Tibial nerve (tissue), 4 donors: ENCODE measurements around the gene SLAMF1. TPM values are rescaled to one million over a fixed set of nuclear protein-coding genes. Genes with fewer than 3 reads are reported as not detected.

ENCODE experiments used
- DNase-seq, 2 donors: peaks; one replicate each; pipeline ENCODE4 v3.0.0-alpha.2; 2019; ENCODE audit warnings: low spot score in 2 of 2
- H3K27ac ChIP-seq, 4 donors: fragments of 200-600 bp; sonication (generic) in 3 of 4; one replicate each; pipeline ENCODE4 v1.5.1; 2017 to 2019; ENCODE audit warnings: mild to moderate bottlenecking in 1 of 4
- H3K27me3 ChIP-seq, 2 donors: fragments of 200-600 bp; sonication (generic) in 1 of 2; one replicate each; pipeline versions ENCODE4 v1.5.1 to v1.6.0; 2017 to 2019
- H3K36me3 ChIP-seq, 3 donors: fragments of 200-600 bp; sonication (generic); one replicate each; pipeline ENCODE4 v1.5.1; 2018 to 2019
- H3K4me1 ChIP-seq, 4 donors: fragments of 200-600 bp; sonication (generic) in 3 of 4; one replicate each; pipeline ENCODE4 v1.5.1; 2017 to 2019
- H3K4me3 ChIP-seq, 4 donors: fragments of 200-600 bp; sonication (generic) in 3 of 4; one replicate each; pipeline ENCODE4 v1.5.1; 2017 to 2019; ENCODE audit warnings: mild to moderate bottlenecking in 1 of 4, moderate library complexity in 1 of 4
- H3K9me3 ChIP-seq, 4 donors: fragments of 200-600 bp; sonication (generic) in 3 of 4; one replicate each; pipeline ENCODE4 v1.5.1; 2017 to 2019
- CTCF ChIP-seq, 5 experiments: fragments of 200-600 bp in 3 of 5; fragments of 450-650 bp in 2 of 5; sonication (generic) in 3 of 5; IDR thresholded peaks; one replicate each; pipeline ENCODE4 v1.5.1; 2016 to 2019; ENCODE audit warnings: antibody characterized with exemption in 5 of 5, mild to moderate bottlenecking in 3 of 5, moderate library complexity in 2 of 5
- EP300 ChIP-seq, 2 donors: sonication (generic); formaldehyde crosslinking; IDR thresholded peaks; one replicate each; pipeline ENCODE4 v1.6.1; 2017; ENCODE audit warnings: antibody characterized with exemption in 2 of 2, mild to moderate bottlenecking in 1 of 2
- POLR2A ChIP-seq, 2 donors: fragments of 450-650 bp; IDR thresholded peaks; one replicate each; pipeline ENCODE4 v1.6.1; 2017; ENCODE audit warnings: antibody characterized with exemption in 2 of 2, mild to moderate bottlenecking in 2 of 2, moderate library complexity in 2 of 2
- WGBS, 2 donors: methylation state at CpG; one replicate each; pipeline ENCODE4 v1.1.5; 2018; 5-methylcytosine and 5-hydroxymethylcytosine counted together
- total RNA-seq, 4 donors: library from RNA; depleted of rRNA; stranded (reverse); fragments of >200 nt; gene quantifications; one replicate each; pipeline ENCODE4 v1.1.0, GENCODE V29; 2016

The SLAMF1 gene
- total RNA-seq, 4 donors from 2014 or later = 0.39 to 1.3 TPM; not detected in 2

GRCh38 chr1:160625725-160626498, 20.9 kb downstream of the SLAMF1 start:
- no peak overlapping the region for H3K27ac ChIP-seq
- H3K4me1 ChIP-seq = peaks cover 0 to 30% (median 12%) of the 10 kb centered on the region in 4 donors
- peak in 1 of 2 donors; percentile 33 for DNase-seq
- H3K27me3 ChIP-seq = no peaks in the 10 kb centered on the region
- WGBS, 2 donors = 83 to 86% methylated on average over 10 of the region's 10 CpGs
- no peaks in the 10 kb centered on the region for H3K36me3 ChIP-seq
- no peaks in the 10 kb centered on the region for H3K9me3 ChIP-seq
- no peak overlapping the region for H3K4me3 ChIP-seq
- TF ChIP-seq POLR2A (IDR thresholded peaks at IDR 0.05) (no peak), EP300 (IDR thresholded peaks at IDR 0.05) (no peak), CTCF (IDR thresholded peaks at IDR 0.05) (no peak)

- H3K27me3 ChIP-seq = no peaks in the 10 kb centered on the region
- H3K4me1 ChIP-seq = peaks cover 0 to 30% (median 10%) of the 10 kb centered on the region in 4 donors
- H3K36me3 ChIP-seq = no peaks in the 10 kb centered on the region
- no peak for DNase-seq
- H3K27ac ChIP-seq = no peak overlapping the region
- no peak overlapping the region for H3K4me3 ChIP-seq
- TF ChIP-seq EP300 (IDR thresholded peaks at IDR 0.05) = no peak
- no peak for TF ChIP-seq CTCF (IDR thresholded peaks at IDR 0.05)
- WGBS, 2 donors = 74 to 77% methylated on average over 1 of the region's 1 CpG
- H3K9me3 ChIP-seq = no peaks in the 10 kb centered on the region
These were observed 21.5 kb downstream of the SLAMF1 start for GRCh38 chr1:160625321-160625720.

DNA sequence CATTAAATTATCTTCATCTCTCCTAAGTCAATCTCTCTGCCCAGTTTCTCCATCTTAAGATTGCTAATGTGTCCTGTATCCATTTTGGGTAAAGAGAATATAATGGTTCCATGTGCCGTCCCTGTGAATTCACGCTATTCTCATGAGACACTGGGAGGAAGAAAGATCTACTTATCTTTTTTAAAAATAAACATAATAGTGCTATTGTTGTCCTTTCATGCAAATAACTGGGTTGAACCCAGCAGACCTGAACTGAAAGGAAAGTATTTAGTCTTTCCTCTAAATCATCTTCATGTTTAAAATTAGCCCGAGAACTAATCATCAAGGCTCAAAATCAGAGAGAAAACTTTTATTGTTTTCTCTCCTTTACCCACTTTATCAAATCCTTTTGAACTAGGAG, 22.4 kb downstream of the SLAMF1 start:
- no peak overlapping the region for H3K4me3 ChIP-seq
- H3K36me3 ChIP-seq = no peaks in the 10 kb centered on the region
- peak overlapping the region in 1 of 4 donors; percentile 19 for H3K27ac ChIP-seq
- no peak for TF ChIP-seq CTCF (IDR thresholded peaks at IDR 0.05)
- TF ChIP-seq POLR2A (IDR thresholded peaks at IDR 0.05) = no peak
- H3K9me3 ChIP-seq = no peaks in the 10 kb centered on the region
- peaks cover 0 to 30% (median 8%) of the 10 kb centered on the region in 4 donors for H3K4me1 ChIP-seq
- WGBS, 2 donors = 18 to 21% methylated on average over 3 of the region's 3 CpGs
- no peak for DNase-seq
- H3K27me3 ChIP-seq = no peaks in the 10 kb centered on the region

DNA sequence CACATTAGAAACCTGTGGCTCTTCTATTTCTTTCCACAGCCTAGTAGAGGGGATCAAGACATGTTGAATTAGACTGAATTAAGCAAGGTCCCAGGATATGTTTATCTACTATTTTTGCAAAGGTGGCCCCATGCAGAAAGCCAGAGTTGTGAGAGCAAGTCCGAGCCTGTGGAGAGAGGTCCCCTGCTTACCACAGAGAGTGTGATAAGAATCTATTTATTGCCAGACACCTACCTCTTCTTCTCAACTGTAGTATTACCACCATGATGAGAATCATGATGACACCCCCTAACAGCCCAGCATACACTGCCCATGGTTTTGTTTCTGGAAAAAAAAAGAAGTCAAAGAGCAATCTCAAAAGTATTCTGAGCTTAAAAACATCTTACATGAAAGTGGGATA, 23.0 kb downstream of the SLAMF1 start:
- Histone ChIP-seq H3K4me1 (peaks cover 0 to 30% (median 7%) of the 10 kb centered on the region in 4 donors), H3K36me3 (no peaks in the 10 kb centered on the region), H3K27me3 (no peaks in the 10 kb centered on the region), H3K27ac (peak overlapping the region in 2 of 4 donors; percentile 8 to 14), H3K9me3 (no peaks in the 10 kb centered on the region), H3K4me3 (no peak overlapping the region)
- DNase-seq = no peak
- WGBS, 2 donors = 67 to 75% methylated on average over 1 of the region's 1 CpG
- TF ChIP-seq CTCF (IDR thresholded peaks at IDR 0.05) (no peak), POLR2A (IDR thresholded peaks at IDR 0.05) (no peak), EP300 (IDR thresholded peaks at IDR 0.05) (no peak)

DNA sequence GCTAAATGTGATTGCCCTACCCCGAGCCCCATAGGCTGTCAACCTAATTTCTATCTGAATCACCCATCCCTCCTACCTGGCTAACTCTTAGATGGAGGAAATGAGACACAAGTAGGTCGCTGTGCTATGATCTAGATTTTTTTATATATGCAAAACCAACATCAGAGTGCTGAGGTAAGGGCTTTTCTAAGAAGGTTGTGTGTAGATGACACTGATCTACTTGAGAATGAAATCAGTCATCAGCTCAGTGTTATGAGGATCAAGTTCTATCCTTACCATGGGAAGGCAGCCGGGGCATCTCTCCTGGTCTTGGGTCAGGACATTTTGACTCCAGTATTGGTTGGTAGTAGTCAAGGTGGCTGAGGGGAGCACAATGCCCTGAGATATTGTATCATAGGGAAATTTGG, 23.6 kb downstream of the SLAMF1 start:
- Histone ChIP-seq H3K27me3 (no peaks in the 10 kb centered on the region), H3K9me3 (no peaks in the 10 kb centered on the region), H3K27ac (no peak overlapping the region), H3K36me3 (no peaks in the 10 kb centered on the region), H3K4me3 (no peak overlapping the region), H3K4me1 (peaks cover 0 to 30% (median 7%) of the 10 kb centered on the region in 4 donors)
- DNase-seq = no peak
- 93 to 96% methylated on average over 3 of the region's 3 CpGs for WGBS, 2 donors
- TF ChIP-seq CTCF (IDR thresholded peaks at IDR 0.05) = no peak
- no peak for TF ChIP-seq EP300 (IDR thresholded peaks at IDR 0.05)
- TF ChIP-seq POLR2A (IDR thresholded peaks at IDR 0.05) = no peak
